Daoy (cell line): ENCODE results near the gene ZNF438. TPM values are rescaled to one million over a fixed set of nuclear protein-coding genes. Genes with fewer than 3 reads are reported as not detected.
"Not testable (repeated sequence)": the region's sequence is repeated elsewhere in the genome, so short reads cannot be mapped to it uniquely, and the experiment has no call there.

Experiments
- DNase-seq: peaks from one replicate; pipeline ENCODE4 v3.0.0-alpha.2; 2015; ENCODE audit warnings: low read depth
- total RNA-seq: library from RNA; depleted of rRNA; stranded (reverse); fragments of >200 nt; shearing (Covaris generic); gene quantifications from 2 replicates; pipeline ENCODE4 v1.2.3, GENCODE V29; 2014

The ZNF438 gene
- total RNA-seq, 1 experiment from 2014 or later, result 0.91 TPM

DNA sequence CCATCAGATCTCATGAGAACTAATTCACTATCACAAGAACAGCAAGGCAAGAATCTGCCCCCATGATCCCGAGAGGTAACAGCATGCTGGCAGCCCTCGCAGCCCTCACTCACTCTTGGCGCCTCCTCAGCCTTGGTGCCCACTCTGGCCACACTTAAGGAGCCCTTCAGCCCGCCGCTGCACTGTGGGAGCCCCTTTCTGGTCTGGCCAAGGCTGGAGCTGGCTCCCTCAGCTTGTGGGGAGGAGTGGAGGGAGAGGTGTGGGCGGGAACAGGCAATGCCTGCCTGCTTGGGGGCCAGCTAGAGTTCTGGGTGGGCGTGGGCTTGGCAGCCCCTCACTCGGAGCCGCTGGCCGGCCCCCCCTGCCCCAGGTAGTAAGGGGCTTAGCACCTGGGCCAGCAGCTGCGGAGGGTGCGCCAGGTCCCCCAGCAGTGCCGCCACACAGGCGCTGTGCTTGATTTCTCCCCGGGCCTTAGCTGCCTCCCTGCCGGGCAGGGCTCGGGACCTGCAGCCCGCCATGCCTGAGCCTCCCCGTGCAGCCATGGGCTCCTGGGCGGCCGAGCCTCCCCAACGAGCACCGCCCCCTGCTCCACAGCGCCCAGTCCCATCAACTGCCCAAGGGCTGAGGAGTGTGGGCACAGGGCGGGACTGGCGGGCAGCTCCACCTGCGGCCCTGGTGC lies 24.0 kb upstream of the ZNF438 start:
- no peak for DNase-seq

DNA sequence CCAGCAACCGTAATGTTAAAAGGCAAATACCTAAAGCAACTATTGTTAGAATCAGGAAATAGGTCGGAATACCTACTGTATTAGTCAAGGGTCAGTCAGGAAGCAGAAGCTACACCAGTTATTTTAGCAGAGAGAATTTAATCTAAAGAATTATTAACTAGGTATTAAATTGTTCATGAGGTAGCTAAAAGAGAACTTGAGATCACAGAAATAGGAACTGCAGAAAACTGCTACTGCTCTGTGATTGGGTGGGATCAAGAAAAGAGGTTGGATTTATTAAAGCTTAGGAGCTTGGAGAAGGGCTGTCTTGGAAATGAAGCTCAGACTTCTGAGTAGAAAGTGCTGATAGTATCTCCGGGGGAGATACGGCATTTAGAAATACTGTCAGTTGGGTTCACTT lies 20.0 kb upstream of the ZNF438 start:
- DNase-seq, result no peak

DNA sequence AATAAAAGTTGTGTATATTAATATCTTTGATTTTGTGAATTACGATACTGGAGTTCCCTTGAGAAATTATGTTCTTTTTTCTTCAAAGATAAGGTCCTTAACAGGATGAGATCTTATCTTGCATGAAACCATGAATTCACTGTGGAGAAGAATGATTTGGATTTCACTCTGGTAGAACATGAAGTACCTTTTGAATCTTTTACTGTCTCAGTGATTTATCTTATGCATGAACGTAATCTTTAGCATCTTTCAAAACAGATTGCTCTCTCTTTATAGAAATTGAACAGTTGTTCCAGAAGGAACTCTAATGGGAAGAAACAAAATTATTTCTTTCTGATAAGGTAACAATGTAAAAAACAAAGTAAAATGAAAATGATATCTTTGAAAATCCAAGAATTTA lies 11.0 kb upstream of the ZNF438 start:
- no peak for DNase-seq

DNA sequence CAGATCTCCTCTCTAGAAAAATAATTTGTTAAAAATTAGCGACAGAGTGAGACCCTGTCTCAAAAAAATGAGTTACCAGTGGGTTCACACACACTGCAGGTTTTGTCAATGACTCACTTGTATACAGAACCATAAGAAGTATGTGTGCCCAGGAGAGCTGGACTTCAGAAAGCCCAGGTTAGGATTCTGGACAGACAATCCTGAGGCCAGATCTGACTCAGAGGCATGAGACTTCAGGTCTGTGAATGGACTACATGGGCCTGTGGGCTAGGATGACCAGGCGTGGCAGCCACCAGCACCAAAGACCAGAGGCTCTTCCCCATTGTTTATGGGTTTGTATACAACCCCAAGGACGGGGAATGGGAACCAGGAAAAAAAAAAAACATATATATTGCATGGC lies 9.3 kb upstream of the ZNF438 start:
- DNase-seq, result no peak

DNA sequence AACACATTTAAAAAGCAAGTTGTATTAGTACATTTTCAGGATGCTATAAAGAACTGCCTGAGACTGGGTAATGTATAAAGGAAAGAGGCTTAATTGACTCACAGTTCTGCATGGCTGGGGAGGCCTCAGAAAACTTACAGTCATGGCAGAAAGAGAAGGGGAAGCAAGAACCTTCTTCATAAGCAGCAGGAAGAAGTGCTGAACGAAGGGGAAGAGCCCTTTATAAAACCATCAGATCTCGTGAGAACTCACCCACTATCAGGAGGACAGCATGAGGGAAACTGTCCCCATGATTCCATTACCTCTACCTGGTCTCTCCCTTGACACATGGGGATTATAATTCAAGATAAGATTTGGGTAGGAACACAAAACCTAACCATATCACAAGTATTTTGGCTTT lies 7.3 kb upstream of the ZNF438 start:
- not testable (repeated sequence) for DNase-seq

DNA sequence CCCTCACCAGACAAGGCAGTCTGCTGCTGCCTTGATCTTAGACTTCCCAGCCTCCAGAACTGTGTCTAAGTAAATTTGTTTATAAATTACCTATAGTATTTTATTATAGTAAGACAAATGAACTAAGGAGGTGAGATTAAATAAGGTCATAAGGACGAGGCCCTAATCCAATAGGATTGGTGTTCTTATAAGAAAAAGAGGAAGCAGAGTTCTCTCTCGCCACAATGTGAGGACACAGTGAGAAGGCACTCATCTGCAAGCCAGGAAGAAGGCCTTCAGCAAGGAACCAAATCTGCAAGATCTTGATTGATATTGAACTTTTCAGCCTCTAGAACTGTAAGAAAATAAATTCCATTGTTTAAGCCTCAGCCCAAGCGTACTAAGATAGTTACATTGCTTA lies 6.1 kb upstream of the ZNF438 start:
- DNase-seq, result no peak

DNA sequence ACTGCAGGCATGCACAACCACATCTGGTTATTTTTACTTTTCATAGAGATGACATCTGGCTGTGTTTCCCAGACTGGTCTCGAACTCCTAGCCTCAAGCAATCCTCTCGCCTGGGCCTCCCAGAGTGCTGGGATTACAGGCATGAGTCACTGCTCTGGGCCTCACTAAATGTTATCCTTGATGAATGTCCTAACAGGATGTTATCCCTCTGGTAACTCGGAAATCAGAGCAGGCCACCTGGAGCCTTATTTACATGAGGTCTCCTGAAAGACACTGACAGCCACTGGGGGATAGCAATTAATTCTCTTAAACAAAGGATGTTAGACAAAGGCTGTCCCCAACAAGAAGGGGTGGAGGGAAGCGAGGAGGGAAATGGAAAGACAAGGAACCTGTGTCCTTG lies 4.5 kb upstream of the ZNF438 start:
- DNase-seq, result peak; percentile 60

DNA sequence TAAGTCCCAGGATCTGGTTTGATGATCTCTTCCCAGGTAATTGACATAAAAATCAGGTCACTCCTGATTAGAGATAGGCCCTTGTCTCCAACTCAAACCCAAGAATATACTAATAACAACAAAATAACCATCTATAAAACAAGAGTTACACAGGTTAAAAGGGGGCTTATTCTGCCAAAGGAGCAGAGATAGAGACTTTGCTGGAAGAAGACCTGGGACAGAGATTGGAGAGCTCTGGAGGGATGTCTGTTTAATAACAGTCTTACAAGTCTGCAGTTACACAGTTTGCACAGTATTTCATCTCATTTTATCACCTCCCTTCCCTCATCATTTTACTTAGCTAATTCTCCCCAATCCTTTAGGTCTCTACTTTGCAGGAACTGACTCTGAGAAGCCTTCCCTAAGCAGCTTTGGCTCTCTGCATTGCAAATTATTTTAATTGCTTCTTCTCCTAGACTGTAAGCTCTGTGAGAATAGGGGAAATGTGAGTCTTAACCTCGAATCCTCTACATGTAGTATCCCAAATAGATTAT lies 3.7 kb upstream of the ZNF438 start:
- no peak for DNase-seq

DNA sequence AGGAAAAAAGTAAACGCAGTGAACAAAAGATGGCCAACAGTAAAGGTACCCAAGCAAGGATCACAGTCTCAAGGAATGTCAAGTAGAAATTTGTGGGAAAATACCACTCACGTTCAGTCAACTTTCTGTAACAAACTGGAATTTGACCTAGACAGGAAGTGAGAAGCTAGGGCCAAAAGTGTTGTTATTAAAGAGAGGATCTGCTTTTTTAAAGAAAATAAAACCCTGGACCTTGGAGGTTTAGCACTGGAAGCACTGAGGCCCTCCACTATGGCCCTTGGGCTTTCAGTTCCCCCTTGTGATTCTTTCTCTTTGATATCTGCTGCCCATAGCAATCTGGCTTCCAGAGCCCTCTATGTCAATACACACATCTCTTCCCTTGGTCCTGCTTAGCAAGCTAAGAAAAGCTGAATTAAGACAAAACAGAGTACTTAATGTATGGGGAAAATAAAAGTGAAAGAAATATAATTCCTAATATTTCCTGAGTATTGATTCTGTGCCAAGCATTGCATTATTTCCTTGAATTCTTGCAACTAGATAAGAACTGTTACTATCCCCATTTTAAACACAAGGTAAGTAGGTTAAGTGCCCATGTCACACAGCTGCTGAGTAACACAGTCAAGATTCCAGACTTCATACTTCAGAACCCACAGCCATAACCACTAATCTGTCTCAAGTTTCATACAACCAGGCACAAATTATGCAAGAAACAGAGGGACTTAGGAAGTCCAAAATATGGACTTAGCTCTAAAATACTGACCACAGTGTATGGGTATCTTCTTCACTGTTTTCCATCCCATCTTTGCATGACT lies 2.6 kb upstream of the ZNF438 start:
- peak; percentile 75 for DNase-seq

DNA sequence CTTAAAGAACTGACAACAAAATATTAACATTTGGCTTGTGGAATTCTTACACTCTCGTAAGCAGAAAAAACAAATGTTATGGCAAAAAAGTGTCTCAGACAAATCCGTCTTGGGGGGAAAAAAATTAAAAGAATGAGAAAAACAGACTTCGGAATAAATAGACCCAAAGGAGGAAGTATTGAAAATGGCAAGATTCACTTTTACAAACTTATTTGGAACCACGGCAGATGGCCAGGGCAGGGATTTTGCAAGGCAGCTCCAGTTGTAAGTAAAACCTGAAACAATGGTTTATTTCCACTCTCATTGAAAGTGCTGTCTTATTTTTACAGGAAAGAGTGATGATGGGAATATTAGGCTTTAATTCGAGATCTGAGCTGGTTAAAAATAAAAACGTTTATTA lies 1.5 kb upstream of the ZNF438 start:
- DNase-seq, result no peak

DNA sequence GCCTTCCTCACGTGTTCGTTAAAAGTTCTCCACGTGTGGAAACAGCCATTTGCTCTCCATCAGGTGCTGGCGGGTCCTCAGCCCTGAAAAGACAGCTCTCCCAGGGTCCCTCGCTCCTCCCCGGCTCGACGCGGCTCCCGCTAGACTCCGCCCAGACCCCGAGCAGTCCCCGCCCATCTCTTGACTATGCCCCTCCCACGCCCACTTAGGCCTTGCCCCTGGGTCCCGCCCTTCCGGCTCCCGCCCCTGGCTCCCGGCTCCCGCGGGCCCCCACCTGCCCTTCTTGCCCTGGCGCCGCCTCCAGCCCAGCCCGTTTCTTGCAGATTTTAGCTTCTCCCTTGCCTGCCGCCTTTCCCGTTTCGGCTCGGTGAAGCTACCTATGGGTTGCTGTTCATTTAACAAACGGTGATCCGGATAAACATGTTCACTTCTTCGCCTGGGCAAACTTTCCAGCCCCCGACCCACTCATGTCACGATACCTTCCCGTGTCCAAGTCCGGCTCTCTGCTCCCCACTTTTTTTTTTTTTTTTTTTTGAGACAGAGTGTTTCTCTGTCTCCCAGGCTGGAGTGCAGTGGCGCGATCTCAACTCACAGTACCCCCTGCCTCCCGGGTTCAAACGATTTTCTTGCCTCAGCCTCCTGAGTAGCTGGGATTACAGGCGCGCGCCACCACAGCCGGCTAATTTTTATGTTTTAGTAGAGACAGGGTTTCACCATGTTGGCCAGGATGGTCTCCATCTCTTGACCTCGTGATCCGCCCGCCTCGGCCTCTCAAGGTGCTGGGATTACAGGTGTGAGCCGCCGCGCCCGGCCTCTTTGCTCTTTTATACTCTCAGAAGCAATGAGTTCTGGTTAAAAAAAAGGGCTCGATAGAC lies 830 bp upstream of the ZNF438 start:
- DNase-seq, result peak; percentile 92

DNA sequence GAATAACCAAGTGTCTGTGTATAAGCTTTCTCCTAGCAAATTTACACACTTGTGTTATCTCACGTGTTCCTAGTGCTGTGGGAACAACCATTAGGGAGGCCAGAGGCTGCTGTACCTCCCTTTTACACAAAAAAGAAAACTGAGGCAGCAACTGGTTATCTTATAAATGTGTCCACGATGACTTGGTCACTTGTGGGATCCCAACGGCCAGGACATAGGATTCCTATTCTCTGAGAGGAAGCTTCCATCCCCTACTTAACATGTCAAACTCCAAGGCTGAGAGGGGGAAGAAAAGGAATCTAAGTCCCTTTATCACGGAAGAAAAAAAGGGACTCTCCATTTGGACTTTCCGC lies 484 bp downstream of the ZNF438 start:
- no peak for DNase-seq

DNA sequence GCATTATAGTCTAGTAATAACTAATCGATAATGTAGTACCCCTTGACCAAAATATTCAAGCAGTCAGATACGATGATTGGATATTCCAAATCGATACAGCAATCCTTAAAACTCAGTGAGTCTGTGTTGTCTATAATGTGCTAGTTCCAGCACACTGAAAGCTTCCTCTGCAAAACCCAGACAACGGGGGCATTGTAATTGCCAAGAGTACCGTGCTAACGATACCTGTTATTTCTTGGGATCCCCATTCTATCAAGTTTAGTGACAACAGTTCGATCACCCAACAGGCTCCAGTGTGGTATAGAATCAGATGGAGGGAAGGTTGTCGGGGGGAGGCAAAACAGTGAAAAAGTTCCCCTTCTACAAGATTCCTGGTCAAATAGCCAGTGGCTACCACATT lies 865 bp downstream of the ZNF438 start:
- no peak for DNase-seq

DNA sequence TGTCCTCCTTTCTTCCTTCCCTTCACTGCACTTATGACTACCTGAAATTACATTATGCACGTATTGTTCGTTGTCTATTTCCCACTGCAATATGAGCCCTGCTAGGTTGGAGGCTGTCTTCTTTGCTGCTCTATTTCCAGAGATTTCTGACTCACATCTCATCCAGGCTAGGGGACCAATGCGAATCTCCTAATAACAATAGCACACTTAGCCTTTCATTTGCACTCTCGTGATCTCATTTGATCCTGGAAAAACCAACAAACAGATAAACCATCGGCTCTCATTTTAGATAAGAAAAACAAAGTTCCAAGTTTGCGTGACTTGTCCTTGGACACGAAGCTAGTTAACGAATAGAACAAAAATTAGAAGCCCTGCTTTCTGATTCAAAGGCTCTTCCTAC lies 1.4 kb downstream of the ZNF438 start:
- no peak for DNase-seq

DNA sequence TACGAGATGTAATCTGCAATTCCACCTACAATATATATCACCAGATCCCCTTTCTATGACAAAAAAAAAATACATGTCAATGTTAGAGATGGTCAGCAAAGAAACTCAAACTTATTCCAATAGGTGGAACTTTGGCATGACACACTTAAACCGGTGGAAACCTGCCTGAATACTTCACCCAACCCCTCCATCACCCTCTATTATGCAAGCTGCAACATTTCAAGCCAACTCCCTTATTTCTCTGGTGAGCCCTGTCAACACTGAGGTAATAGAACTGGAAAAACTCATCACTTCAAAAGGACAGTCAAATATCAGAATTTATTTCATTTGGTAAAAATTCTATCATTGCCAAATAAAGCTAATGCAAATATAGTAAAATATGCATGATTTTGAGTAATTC lies 3.6 kb downstream of the ZNF438 start:
- DNase-seq, result no peak

DNA sequence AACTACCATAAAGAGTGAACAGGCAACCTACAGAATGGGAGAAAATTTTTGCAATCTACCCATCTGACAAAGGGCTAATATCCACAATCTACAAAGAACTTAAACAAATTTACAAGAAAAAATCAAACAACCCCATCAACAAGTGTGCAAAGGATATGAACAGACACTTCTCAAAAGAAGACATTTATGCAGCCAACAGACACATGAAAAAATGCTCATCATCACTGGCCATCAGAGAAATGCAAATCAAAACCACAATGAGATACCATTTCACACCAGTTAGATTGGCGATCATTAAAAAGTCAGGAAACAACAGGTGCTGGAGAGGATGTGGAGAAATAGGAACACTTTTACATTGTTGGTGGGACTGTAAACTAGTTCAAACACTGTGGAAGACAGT lies 5.4 kb downstream of the ZNF438 start:
- DNase-seq, result not testable (repeated sequence)

DNA sequence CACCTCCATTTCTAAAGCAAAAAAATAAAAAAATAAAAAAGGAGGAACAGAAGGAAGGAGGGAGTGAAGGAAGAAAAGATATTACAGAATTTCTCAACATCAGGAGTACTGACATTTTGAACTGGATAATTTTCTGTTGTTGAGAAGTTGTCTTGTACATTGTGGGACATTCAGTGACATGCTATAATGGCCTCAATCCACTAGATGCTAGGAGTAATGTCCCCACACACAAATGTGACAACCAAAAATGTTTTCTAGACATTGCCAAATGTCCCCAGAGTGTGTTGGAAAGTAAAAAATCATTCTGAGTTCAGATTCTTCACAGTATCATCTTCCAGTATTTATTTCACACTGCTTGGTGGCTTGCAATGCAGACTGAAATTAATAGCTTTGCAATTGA lies 6.5 kb downstream of the ZNF438 start:
- no peak for DNase-seq

DNA sequence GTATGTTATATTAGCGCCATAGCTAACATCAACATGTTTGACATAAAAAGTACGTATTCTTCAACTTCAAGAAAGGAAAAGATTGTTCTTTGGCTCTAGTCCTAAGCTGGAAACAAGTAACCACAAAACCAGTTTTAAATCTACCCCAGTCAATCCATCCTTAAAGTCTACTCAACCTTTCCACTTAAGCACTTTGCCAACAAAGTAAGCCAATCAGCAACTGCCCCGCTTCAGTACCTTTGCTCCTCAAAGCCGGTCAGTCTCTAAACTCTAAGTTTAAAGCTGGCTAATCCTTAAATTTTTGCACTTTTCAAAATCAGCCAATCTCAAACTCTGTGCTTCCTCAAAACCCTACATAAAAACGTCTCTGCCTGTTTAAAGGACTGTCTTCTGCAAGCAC lies 8.1 kb downstream of the ZNF438 start:
- no peak for DNase-seq

DNA sequence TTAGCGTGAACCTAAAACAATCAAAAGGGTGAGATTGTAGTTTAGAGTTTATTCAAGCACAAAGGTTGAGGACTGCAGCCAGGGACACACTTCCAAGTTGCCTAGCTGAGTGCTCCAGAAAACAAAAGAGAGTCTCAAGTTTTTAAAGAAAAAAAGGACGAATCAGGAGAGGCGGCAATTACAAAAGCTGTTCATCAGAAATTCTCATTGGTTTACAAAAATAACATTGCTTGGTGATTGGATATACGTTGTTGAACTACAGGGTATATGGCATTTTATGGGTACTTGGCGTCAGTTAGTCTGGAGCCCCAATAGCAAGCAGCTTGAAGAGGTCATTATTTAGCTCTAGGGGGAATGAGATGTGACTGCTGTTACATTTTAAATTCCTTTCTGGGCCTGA lies 11.5 kb downstream of the ZNF438 start:
- DNase-seq, result no peak

DNA sequence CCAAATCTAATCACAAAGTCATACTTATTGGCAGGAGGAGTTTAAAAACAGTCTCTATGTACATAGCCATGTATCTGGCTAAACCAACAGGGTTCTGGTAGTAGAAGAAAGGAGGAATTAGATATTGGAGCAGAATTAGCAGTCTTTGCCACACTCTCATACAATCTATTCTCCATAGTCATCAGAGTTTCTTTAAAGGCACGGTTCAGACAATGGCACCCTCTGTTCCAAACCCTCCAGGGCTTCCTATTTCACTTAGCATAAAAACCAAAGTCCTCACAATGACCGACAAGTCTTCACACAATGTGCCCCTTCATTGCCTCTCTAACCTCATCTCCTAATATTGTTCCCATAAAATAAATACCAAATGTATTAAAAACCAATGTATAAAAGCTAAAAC lies 12.7 kb downstream of the ZNF438 start:
- no peak for DNase-seq

DNA sequence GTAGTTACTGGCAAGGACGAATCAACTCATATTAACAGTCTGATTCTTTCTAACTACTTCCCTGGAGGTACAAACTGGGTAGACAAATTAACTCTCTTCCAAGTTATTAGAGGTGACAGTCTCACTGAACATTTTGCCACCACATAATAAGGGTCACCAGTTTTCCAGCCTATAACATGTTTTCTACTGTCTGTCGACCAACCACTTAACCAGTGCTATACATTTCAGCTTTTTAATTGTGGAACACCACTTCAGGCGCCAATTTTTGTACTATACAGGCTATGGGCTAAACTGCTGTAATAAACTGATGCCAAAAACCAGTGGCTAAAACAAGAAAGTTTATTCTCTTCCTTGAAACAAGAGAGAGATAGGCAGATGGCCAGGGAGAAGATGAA lies 13.3 kb downstream of the ZNF438 start:
- no peak for DNase-seq

DNA sequence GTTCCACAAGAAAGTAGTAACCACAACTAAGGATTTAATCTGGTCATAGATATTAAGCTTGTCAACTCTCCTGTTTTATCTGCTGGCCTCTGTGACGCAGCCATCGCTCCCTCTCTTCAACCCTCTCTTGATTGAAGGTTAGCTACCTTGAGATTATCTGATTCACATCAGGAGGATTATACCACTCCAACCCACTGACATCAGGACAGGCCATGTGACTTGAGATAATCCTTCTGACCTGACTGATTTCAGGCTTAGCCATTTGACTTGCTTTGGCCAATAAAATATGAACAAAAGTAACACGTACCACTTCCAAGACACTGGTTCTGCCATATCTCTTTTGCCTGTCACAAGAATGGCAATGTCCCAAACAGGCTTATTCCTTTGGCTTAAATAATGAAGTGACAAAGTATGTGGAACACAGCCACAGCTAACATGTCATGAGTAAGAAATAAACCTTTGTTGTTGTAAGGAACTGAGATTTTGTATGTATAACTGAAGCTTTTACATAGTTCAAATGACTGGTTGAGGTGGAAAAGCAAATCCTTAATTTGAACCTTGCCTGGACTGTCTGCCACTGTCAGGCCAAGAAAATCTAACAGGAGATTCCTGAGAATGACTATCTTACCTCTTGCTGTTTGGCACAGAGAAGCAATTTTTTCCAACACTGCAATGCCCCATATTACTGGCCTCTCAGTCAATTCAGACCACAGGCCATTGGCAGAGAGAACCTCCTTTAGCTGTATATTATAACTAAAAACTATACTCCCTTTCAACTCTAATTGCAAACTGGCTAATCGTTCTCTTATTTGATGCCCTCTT lies 13.9 kb downstream of the ZNF438 start:
- DNase-seq, result no peak
